ENCODE data around the gene B4GALT2. TPM values are rescaled to one million over a fixed set of nuclear protein-coding genes. Genes with fewer than 3 reads are reported as not detected.

The B4GALT2 gene
- total RNA-seq, 1 experiment from 2014 or later, result 76.8 TPM

- H3K27me3 ChIP-seq (ENCODE audit: insufficient read depth, low read length), result no peaks in the 10 kb centered on the region
- ChIA-PET CTCF (interaction anchor here (1.2 kb wide), 1 partner anchor 207 kb away, joined by 4 read pairs; no protein-coding TSS in a partner anchor), RAD21 (ENCODE audit: low non-redundant PET in 1 of 2, low total read pairs in 2 of 2, uncharacterized antibody in 2 of 2, unreplicated experiment in 2 of 2) (interaction anchor here in 1 of 2 experiments (1.0 kb wide), 1 partner anchor 22 kb away, joined by 3 read pairs; the partner anchor contains the start of gene CCDC24), POLR2A (interaction anchor here (1.0 to 1.1 kb wide), 2 partner anchors 14 to 35 kb away, joined by 3 read pairs; no protein-coding TSS in a partner anchor)
- peaks cover 9 to 29% of the 10 kb centered on the region in 2 experiments; a peak in 3 of 4 replicates for H3K36me3 ChIP-seq (ENCODE audit: control insufficient read depth in 1 of 2, insufficient read depth in 2 of 2, low read length in 2 of 2)
- peak within 1 kb of the TSS; percentile 94 to 99 for H3K4me3 ChIP-seq (replicated peaks in 1 of 2; ENCODE audit: low read depth in 1 of 2, low read length in 2 of 2)
- ATAC-seq (peak; percentile 89), DNase-seq (ENCODE audit: low read depth, low spot score) (peak; percentile 94)
- peaks cover 10 to 30% of the 10 kb centered on the region in 2 experiments for H3K4me1 ChIP-seq (ENCODE audit: control insufficient read depth in 1 of 2, insufficient read depth in 2 of 2, low read length in 2 of 2)
- TF ChIP-seq ZFX (IDR thresholded peaks at IDR 0.05) (peak; percentile 32; the same call in 1 of the 2 replicates), YY1 (IDR thresholded peaks at IDR 0.05; ENCODE audit: extremely low read depth, insufficient replicate concordance, low read depth, low read length) (peak; percentile 29), JUND (IDR thresholded peaks at IDR 0.05) (no peak), MAX (IDR thresholded peaks at IDR 0.05) (no peak), POLR2AphosphoS5 (IDR thresholded peaks at IDR 0.05; ENCODE audit: low read depth, low read length) (peak; percentile 54), CTCF (IDR thresholded peaks at IDR 0.05 in 2 of 3, conservative IDR thresholded peaks at IDR 0.05 in 1 of 3; ENCODE audit: borderline replicate concordance in 1 of 3, insufficient read depth in 1 of 3, low read depth in 2 of 3, low read length in 2 of 3) (0 out of 6 replicates have a peak, but pooled peaks of 2 of the 3 experiments have one; percentile 4 to 12)
- H3K9me3 ChIP-seq (ENCODE audit: control insufficient read depth in 1 of 2, insufficient read depth in 1 of 2, low read depth in 1 of 2, low read length in 2 of 2), result no peaks in the 10 kb centered on the region
- BruUV-seq (replicated peaks), result TSS peak; percentile 61
- peak within 1 kb of the TSS; percentile 60 for H3K27ac ChIP-seq (ENCODE audit: low read depth, low read length)
- intact Hi-C loops (cut with micrococcal nuclease), result no loop called here
- peak within 1 kb of the TSS; percentile 85 for H3K9ac ChIP-seq (ENCODE audit: low read length)
- H2AFZ ChIP-seq (ENCODE audit: low read depth, low read length, poor library complexity, severe bottlenecking), result no peak within 1 kb of the TSS
- peaks cover 19% of the 10 kb centered on the region for H3K79me2 ChIP-seq (ENCODE audit: insufficient read depth, low read length)
- H4K20me1 ChIP-seq (ENCODE audit: insufficient read depth), result no peaks in the 10 kb centered on the region
- no peaks in the 10 kb centered on the region for H3K9me2 ChIP-seq (ENCODE audit: insufficient read depth)
- peak within 1 kb of the TSS; percentile 93 for H3K4me2 ChIP-seq (ENCODE audit: low read length)
Observed at GRCh38 chr1:43969746-43970466, 9.1 kb upstream of the B4GALT2 start, which contains the start of gene DPH2. DPH2 (plus strand) TSS chr1:43970010; CDS start chr1:43970176, 166 bp downstream.

Measured in HCT116 (cell line).